Right lobe of liver (tissue), 6 donors: ENCODE results near the gene CHST8. TPM values are rescaled to one million over a fixed set of nuclear protein-coding genes. Genes with fewer than 3 reads are reported as not detected.

Experiments used
- ATAC-seq, 4 donors: fragments of 200-7000 bp; cut with Tn5 transposase; one replicate each; pipeline ENCODE4 v1.9.1; 2020; ENCODE audit warnings: mild to moderate bottlenecking in 4 of 4, moderate library complexity in 4 of 4
- DNase-seq, 3 donors: peaks; one replicate each; pipeline ENCODE4 v3.0.0-alpha.2; 2020
- H3K27ac ChIP-seq, 3 donors: fragments of 200-600 bp; one replicate each; pipeline ENCODE4 v1.8.0; 2022
- H3K27me3 ChIP-seq, 2 donors: fragments of 200-600 bp; one replicate each; pipeline ENCODE4 v1.8.0; 2022
- H3K36me3 ChIP-seq, 4 donors: fragments of 200-600 bp; sonication (generic) in 1 of 4; one replicate each; pipeline versions ENCODE4 v1.5.1 to v1.8.0; 2017 to 2022; ENCODE audit warnings: control low read depth in 1 of 4
- H3K4me1 ChIP-seq, 4 donors: fragments of 200-600 bp; sonication (generic) in 1 of 4; one replicate each; pipeline versions ENCODE4 v1.5.1 to v1.8.0; 2017 to 2022; ENCODE audit warnings: control low read depth in 1 of 4
- H3K4me3 ChIP-seq, 3 donors: fragments of 200-600 bp; one replicate each; pipeline ENCODE4 v1.8.0; 2022
- H3K9me3 ChIP-seq, 4 donors: fragments of 200-600 bp; sonication (generic) in 1 of 4; one replicate each; pipeline versions ENCODE4 v1.5.1 to v1.8.0; 2017 to 2022; ENCODE audit warnings: control low read depth in 1 of 4
- CTCF ChIP-seq, 4 donors: fragments of 200-600 bp in 3 of 4; fragments of 450-650 bp in 1 of 4; IDR thresholded peaks; one replicate each; pipeline versions ENCODE4 v1.5.1 to v1.8.0; 2016 to 2022; ENCODE audit warnings: antibody characterized with exemption in 4 of 4, mild to moderate bottlenecking in 2 of 4
- POLR2A ChIP-seq: fragments of 450-650 bp; IDR thresholded peaks from one replicate; pipeline ENCODE4 v1.6.1; 2017; ENCODE audit warnings: antibody characterized with exemption, mild to moderate bottlenecking
- WGBS: methylation state at CpG from one replicate; pipeline ENCODE4 v1.1.6; 2018; ENCODE audit warnings: low coverage, low lambda C conversion rate; ENCODE audit not compliant: insufficient coverage; ENCODE audit errors: missing lambda C conversion rate; 5-methylcytosine and 5-hydroxymethylcytosine counted together
- intact Hi-C, 2 donors: fragments of 100-400 bp; cut with DNase I; formaldehyde crosslinking; loops; one replicate each; pipeline versions ENCODE4 v1.11.2 to v1.14.1; 2022
- total RNA-seq, 6 experiments: library from RNA; depleted of rRNA in 2 of 6; stranded (reverse); fragments of >200 nt in 2 of 6; fragmentation: NEBNext Ultra II Directional in 3 of 6; extraction: Animal tissue kit (Norgen Biotek cat#: 25700) in 3 of 6; gene quantifications; one replicate each; pipeline versions ENCODE4 v1.1.0 to v1.2.4, GENCODE V29; 2016 to 2023
- donor health status: DM: no; HTN: yes; CAD: no.
- donor health status: DM: no; HTN: no; CAD: no.
- donor health status: DM: no; HTN: no; CAD: no.
- donor health status: DM: no; HTN: yes; CAD: no.
- donor health status: DM: no; HTN: yes; CAD: no.

Gene CHST8
- total RNA-seq, 6 experiments from 2014 or later = 0.12 to 0.19 TPM; not detected in 4

- no peak for DNase-seq
- H3K36me3 ChIP-seq = no peaks in the 10 kb centered on the region
- no peaks in the 10 kb centered on the region for H3K4me1 ChIP-seq
- no peaks in the 10 kb centered on the region for H3K9me3 ChIP-seq
- intact Hi-C loops = no loop called here
- H3K4me3 ChIP-seq = no peak overlapping the region
- no peak for TF ChIP-seq CTCF (IDR thresholded peaks at IDR 0.05)
- no peak for TF ChIP-seq POLR2A
- H3K27me3 ChIP-seq = no peaks in the 10 kb centered on the region
- no peak for ATAC-seq
- WGBS = 67% methylated on average over 1 of the region's 5 CpGs
- no peak overlapping the region for H3K27ac ChIP-seq
Measured at GRCh38 chr19:33784432-33784831, 162.7 kb downstream of the CHST8 start.

GRCh38 chr19:33785795-33786194 lies 164.0 kb downstream of the CHST8 start:
- H3K27ac ChIP-seq = no peak overlapping the region
- H3K4me1 ChIP-seq = no peaks in the 10 kb centered on the region
- intact Hi-C loops = no loop called here
- no peaks in the 10 kb centered on the region for H3K36me3 ChIP-seq
- WGBS = 59% methylated on average over 4 of the region's 6 CpGs
- no peaks in the 10 kb centered on the region for H3K9me3 ChIP-seq
- TF ChIP-seq POLR2A = no peak
- TF ChIP-seq CTCF (IDR thresholded peaks at IDR 0.05) = no peak
- DNase-seq (no peak), ATAC-seq (no peak)
- no peak overlapping the region for H3K4me3 ChIP-seq
- H3K27me3 ChIP-seq = no peaks in the 10 kb centered on the region

GRCh38 chr19:33788676-33789075 lies 166.9 kb downstream of the CHST8 start:
- TF ChIP-seq CTCF (IDR thresholded peaks at IDR 0.05) (no peak), POLR2A (no peak)
- intact Hi-C loops = no loop called here
- WGBS = 25% methylated on average over 4 of the region's 4 CpGs
- DNase-seq = no peak
- H3K27me3 ChIP-seq = no peaks in the 10 kb centered on the region
- no peak for ATAC-seq
- H3K27ac ChIP-seq = no peak overlapping the region
- H3K9me3 ChIP-seq = no peaks in the 10 kb centered on the region
- no peak overlapping the region for H3K4me3 ChIP-seq
- H3K36me3 ChIP-seq = no peaks in the 10 kb centered on the region
- H3K4me1 ChIP-seq = no peaks in the 10 kb centered on the region

- DNase-seq (no peak), ATAC-seq (no peak)
- H3K27ac ChIP-seq = no peak overlapping the region
- H3K4me1 ChIP-seq = no peaks in the 10 kb centered on the region
- H3K4me3 ChIP-seq = no peak overlapping the region
- TF ChIP-seq POLR2A (no peak), CTCF (IDR thresholded peaks at IDR 0.05) (no peak)
- H3K27me3 ChIP-seq = no peaks in the 10 kb centered on the region
- 41% methylated on average over 2 of the region's 5 CpGs for WGBS
- intact Hi-C loops = no loop called here
- H3K9me3 ChIP-seq = no peaks in the 10 kb centered on the region
- H3K36me3 ChIP-seq = no peaks in the 10 kb centered on the region
Measured at GRCh38 chr19:33789344-33789743, 167.6 kb downstream of the CHST8 start.
